ENCODE results near the gene NTN5.

The NTN5 gene

GRCh38 chr19:48629599-48630295, 43.1 kb downstream of the NTN5 start:
- DNase-seq (ENCODE audit: low read depth) = no peak

GRCh38 chr19:48629297-48629598, 43.6 kb downstream of the NTN5 start:
- no peak for DNase-seq (ENCODE audit: low read depth)

GRCh38 chr19:48628486-48629296, 44.1 kb downstream of the NTN5 start:
- no peak for DNase-seq (ENCODE audit: low read depth)

GRCh38 chr19:48627865-48628314, 44.9 kb downstream of the NTN5 start:
- DNase-seq (ENCODE audit: low read depth) = no peak

GRCh38 chr19:48627201-48627864, 45.5 kb downstream of the NTN5 start:
- no peak for DNase-seq (ENCODE audit: low read depth)

GRCh38 chr19:48625891-48626327, 46.9 kb downstream of the NTN5 start:
- DNase-seq (ENCODE audit: low read depth) = no peak

GRCh38 chr19:48624791-48625723, 47.8 kb downstream of the NTN5 start:
- no peak for DNase-seq (ENCODE audit: low read depth)

- DNase-seq (ENCODE audit: low read depth) = peak; percentile 99
These were observed 48.7 kb downstream of the NTN5 start for GRCh38 chr19:48624067-48624594.

- no peak for DNase-seq (ENCODE audit: low read depth)
These were observed 49.2 kb downstream of the NTN5 start for GRCh38 chr19:48623556-48624066.

- no peak for DNase-seq (ENCODE audit: low read depth)
These were observed 52.9 kb downstream of the NTN5 start for GRCh38 chr19:48619692-48620585.

- peak; percentile 94 for DNase-seq (ENCODE audit: low read depth)
These were observed 53.7 kb downstream of the NTN5 start, which contains the start of the genes RPL18 and SPHK2 for GRCh38 chr19:48618916-48619691. Gene RPL18, minus strand, starts transcription at chr19:48619178. Its CDS starts 35 bp downstream, at chr19:48619143. Gene SPHK2, plus strand, starts transcription at chr19:48619506. Its CDS starts 1,009 bp downstream, at chr19:48620515.

- no peak for DNase-seq (ENCODE audit: low read depth)
These were observed 54.4 kb downstream of the NTN5 start for GRCh38 chr19:48618278-48618915.

- DNase-seq (ENCODE audit: low read depth) = no peak
These were observed 55.5 kb downstream of the NTN5 start for GRCh38 chr19:48617146-48617937.

GRCh38 chr19:48616491-48617056, 56.2 kb downstream of the NTN5 start:
- no peak for DNase-seq (ENCODE audit: low read depth)

GRCh38 chr19:48616041-48616436, 56.8 kb downstream of the NTN5 start:
- no peak for DNase-seq (ENCODE audit: low read depth)

GRCh38 chr19:48615231-48616040, 57.4 kb downstream of the NTN5 start:
- DNase-seq (ENCODE audit: low read depth) = no peak
